ENCODE results near the gene FOXO3. TPM values are rescaled to one million over a fixed set of nuclear protein-coding genes. Genes with fewer than 3 reads are reported as not detected.

Gene FOXO3
- total RNA-seq, 1 experiment from 2014 or later: 43.8 TPM

DNA sequence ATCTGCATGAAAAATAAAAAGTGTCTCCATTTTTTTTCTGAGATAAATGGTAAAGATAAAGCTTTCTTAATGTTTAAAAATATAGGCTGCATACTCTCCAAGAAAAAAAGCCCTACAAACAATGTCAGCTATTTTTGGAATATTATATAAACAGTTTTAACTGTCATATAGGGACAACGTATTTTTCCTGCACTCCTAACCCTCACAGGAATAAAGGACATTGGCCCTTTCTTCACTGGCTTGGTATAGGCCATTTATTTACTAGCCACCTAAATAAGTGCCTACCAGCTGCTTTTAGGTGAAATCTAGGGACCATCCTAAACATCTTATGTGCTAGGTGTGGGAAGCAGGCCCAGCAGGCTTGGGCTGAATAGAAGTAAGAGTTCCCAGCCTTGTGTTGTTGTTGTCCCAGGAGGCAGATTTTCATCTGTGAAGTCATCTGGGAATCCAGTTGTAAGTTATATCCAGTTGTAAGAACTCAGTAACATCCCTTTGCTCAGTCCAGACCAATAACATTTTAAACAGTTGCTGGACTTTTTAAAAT, 21.3 kb downstream of the FOXO3 start:
- POLR2A ChIA-PET: interaction anchor here (0.6 kb wide), 1 partner anchor 106 kb away, joined by 5 read pairs; no protein-coding TSS in a partner anchor
- Histone ChIP-seq H3K4me1 (ENCODE audit: control insufficient read depth, insufficient read depth, low read length) (peaks cover 18% of the 10 kb centered on the region), H3K27me3 (ENCODE audit: control insufficient read depth, insufficient read depth, low read length) (no peaks in the 10 kb centered on the region), H3K27ac (ENCODE audit: low read length) (no peak overlapping the region; the same call in 1 of the 2 replicates), H3K4me3 (ENCODE audit: low read depth in 2 of 2, low read length in 2 of 2) (no peak overlapping the region), H3K36me3 (ENCODE audit: control insufficient read depth, insufficient read depth, low read length) (no peaks in the 10 kb centered on the region), H3K9me3 (ENCODE audit: control insufficient read depth, insufficient read depth, low read depth, low read length) (no peaks in the 10 kb centered on the region)
- no TSS peak for BruUV-seq (replicated peaks)
- CTCF ChIA-PET: no interaction called here
- TF ChIP-seq, protein P1, sequence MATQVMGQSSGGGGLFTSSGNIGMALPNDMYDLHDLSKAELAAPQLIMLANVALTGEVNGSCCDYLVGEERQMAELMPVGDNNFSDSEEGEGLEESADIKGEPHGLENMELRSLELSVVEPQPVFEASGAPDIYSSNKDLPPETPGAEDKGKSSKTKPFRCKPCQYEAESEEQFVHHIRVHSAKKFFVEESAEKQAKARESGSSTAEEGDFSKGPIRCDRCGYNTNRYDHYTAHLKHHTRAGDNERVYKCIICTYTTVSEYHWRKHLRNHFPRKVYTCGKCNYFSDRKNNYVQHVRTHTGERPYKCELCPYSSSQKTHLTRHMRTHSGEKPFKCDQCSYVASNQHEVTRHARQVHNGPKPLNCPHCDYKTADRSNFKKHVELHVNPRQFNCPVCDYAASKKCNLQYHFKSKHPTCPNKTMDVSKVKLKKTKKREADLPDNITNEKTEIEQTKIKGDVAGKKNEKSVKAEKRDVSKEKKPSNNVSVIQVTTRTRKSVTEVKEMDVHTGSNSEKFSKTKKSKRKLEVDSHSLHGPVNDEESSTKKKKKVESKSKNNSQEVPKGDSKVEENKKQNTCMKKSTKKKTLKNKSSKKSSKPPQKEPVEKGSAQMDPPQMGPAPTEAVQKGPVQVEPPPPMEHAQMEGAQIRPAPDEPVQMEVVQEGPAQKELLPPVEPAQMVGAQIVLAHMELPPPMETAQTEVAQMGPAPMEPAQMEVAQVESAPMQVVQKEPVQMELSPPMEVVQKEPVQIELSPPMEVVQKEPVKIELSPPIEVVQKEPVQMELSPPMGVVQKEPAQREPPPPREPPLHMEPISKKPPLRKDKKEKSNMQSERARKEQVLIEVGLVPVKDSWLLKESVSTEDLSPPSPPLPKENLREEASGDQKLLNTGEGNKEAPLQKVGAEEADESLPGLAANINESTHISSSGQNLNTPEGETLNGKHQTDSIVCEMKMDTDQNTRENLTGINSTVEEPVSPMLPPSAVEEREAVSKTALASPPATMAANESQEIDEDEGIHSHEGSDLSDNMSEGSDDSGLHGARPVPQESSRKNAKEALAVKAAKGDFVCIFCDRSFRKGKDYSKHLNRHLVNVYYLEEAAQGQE (IDR thresholded peaks at IDR 0.05; ENCODE audit: insufficient read depth in 1 of 2, low read depth in 2 of 2, low read length in 1 of 2): no peak
- TF ChIP-seq POLR2AphosphoS5 (IDR thresholded peaks at IDR 0.05; ENCODE audit: low read depth, low read length) (no peak), TCF7L2 (IDR thresholded peaks at IDR 0.05; ENCODE audit: low read depth, low read length) (no peak), SIN3A (IDR thresholded peaks at IDR 0.05; ENCODE audit: borderline replicate concordance, insufficient read depth, low read depth, low read length) (no peak)
- TF ChIP-seq, protein P2, sequence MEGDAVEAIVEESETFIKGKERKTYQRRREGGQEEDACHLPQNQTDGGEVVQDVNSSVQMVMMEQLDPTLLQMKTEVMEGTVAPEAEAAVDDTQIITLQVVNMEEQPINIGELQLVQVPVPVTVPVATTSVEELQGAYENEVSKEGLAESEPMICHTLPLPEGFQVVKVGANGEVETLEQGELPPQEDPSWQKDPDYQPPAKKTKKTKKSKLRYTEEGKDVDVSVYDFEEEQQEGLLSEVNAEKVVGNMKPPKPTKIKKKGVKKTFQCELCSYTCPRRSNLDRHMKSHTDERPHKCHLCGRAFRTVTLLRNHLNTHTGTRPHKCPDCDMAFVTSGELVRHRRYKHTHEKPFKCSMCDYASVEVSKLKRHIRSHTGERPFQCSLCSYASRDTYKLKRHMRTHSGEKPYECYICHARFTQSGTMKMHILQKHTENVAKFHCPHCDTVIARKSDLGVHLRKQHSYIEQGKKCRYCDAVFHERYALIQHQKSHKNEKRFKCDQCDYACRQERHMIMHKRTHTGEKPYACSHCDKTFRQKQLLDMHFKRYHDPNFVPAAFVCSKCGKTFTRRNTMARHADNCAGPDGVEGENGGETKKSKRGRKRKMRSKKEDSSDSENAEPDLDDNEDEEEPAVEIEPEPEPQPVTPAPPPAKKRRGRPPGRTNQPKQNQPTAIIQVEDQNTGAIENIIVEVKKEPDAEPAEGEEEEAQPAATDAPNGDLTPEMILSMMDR (IDR thresholded peaks at IDR 0.05): no peak
- in situ Hi-C loops (cut with HindIII; ENCODE audit: low pct_unique_long_range_greater_than_20kb, low sequenced_read_pairs): no loop called here
- no peak for ATAC-seq
- intact Hi-C loops (cut with micrococcal nuclease; ENCODE audit: unreplicated experiment): no loop called here
- no peak for DNase-seq (ENCODE audit: low read depth, low spot score)

DNA sequence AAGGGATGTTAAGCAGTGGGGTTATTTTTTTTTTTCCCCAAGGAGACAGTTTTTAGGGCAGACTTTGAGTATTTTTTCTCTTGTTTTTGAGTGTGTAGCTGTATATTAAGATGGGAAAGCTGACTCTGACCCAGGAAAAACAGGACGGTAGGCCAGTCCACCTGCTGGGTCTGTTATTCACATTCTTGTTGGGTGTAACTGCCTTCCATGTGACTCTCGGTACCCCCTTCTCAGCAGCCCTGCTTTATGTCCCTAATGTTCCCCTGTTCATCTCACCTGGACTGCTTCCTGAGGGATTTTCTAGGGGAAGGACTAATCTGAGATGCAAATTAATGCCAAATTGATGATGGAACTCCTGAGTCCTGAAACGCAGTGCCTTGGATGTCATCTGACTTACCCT, 21.9 kb downstream of the FOXO3 start:
- no peak for ATAC-seq
- no peak overlapping the region for H3K4me3 ChIP-seq (ENCODE audit: low read depth in 2 of 2, low read length in 2 of 2)
- no peaks in the 10 kb centered on the region for H3K9me3 ChIP-seq (ENCODE audit: control insufficient read depth, insufficient read depth, low read depth, low read length)
- no peaks in the 10 kb centered on the region for H3K36me3 ChIP-seq (ENCODE audit: control insufficient read depth, insufficient read depth, low read length)
- in situ Hi-C loops (cut with HindIII; ENCODE audit: low pct_unique_long_range_greater_than_20kb, low sequenced_read_pairs): no loop called here
- no peaks in the 10 kb centered on the region for H3K27me3 ChIP-seq (ENCODE audit: control insufficient read depth, insufficient read depth, low read length)
- intact Hi-C loops (cut with micrococcal nuclease; ENCODE audit: unreplicated experiment): no loop called here
- CTCF ChIA-PET: no interaction called here
- DNase-seq (ENCODE audit: low read depth, low spot score): no peak
- BruUV-seq (replicated peaks): no TSS peak
- peaks cover 25% of the 10 kb centered on the region for H3K4me1 ChIP-seq (ENCODE audit: control insufficient read depth, insufficient read depth, low read length)
- no peak overlapping the region for H3K27ac ChIP-seq (ENCODE audit: low read length)
- TF ChIP-seq SIN3A (IDR thresholded peaks at IDR 0.05; ENCODE audit: borderline replicate concordance, insufficient read depth, low read depth, low read length) (no peak), TCF7L2 (IDR thresholded peaks at IDR 0.05; ENCODE audit: low read depth, low read length) (no peak), POLR2AphosphoS5 (IDR thresholded peaks at IDR 0.05; ENCODE audit: low read depth, low read length) (no peak)
- TF ChIP-seq, protein P2 (IDR thresholded peaks at IDR 0.05): no peak
- TF ChIP-seq, protein P1 (IDR thresholded peaks at IDR 0.05; ENCODE audit: insufficient read depth in 1 of 2, low read depth in 2 of 2, low read length in 1 of 2): no peak
- POLR2A ChIA-PET: interaction anchor here (0.6 kb wide), 1 partner anchor 105 kb away, joined by 5 read pairs; no protein-coding TSS in a partner anchor
